A549 (cell line): ENCODE data around the gene AOAH. TPM values are rescaled to one million over a fixed set of nuclear protein-coding genes. Genes with fewer than 3 reads are reported as not detected.

Source experiments
- ATAC-seq, 2 experiments: fragments of 200-7000 bp in 1 of 2; fragments of >200 bp in 1 of 2; cut with Nextera tagmentation in 1 of 2; cut with Tn5 transposase in 1 of 2; 3 replicates each; pipeline versions ENCODE4 v1.8.0 to v1.9.1; 2018 to 2020; ENCODE audit warnings: mild to moderate bottlenecking in 1 of 2, moderate library complexity in 1 of 2
- CTCF ChIA-PET: fragments of 300-600 bp; sonication (Branson Sonifier 250); formaldehyde crosslinking; extraction: SDS; loops from one replicate; lab custom pipeline; 2021; ENCODE audit warnings: antibody characterized with exemption, inconsistent platforms; lab: Yijun Ruan, JAX
- POLR2A ChIA-PET: fragments of 350-600 bp; formaldehyde crosslinking; extraction: SDS; loops from one replicate; lab custom pipeline; 2021; ENCODE audit warnings: antibody characterized with exemption, inconsistent platforms; lab: Yijun Ruan, JAX
- DNase-seq, 2 experiments: peaks; one replicate each; pipeline versions ENCODE4 v3.0.0 to v3.0.0-alpha.2; 2011 to 2016; ENCODE audit warnings: low read depth in 1 of 2, low spot score in 1 of 2
- FAIRE-seq: peaks from 2 replicates; lab custom pipeline; 2011; peaks lifted over from hg19 to GRCh38; lab: Jason Lieb, UNC
- H3K27ac ChIP-seq, 2 experiments: fragments of >200 bp; sonication (Bioruptor Twin); formaldehyde crosslinking; 3 replicates each; pipeline ENCODE4 v1.5.1; 2016 to 2017
- H3K4me1 ChIP-seq: fragments of >200 bp; sonication (Bioruptor Twin); formaldehyde crosslinking; 3 replicates; pipeline ENCODE4 v1.6.1; 2016
- H3K4me2 ChIP-seq: fragments of >200 bp; sonication (Bioruptor Twin); formaldehyde crosslinking; 3 replicates; pipeline ENCODE4 v1.6.1; 2016
- H3K4me3 ChIP-seq: fragments of >200 bp; sonication (Bioruptor Twin); formaldehyde crosslinking; 3 replicates; pipeline ENCODE4 v1.5.1; 2016
- H3K9me3 ChIP-seq: fragments of >200 bp; sonication (Bioruptor Twin); formaldehyde crosslinking; 3 replicates; pipeline ENCODE4 v1.6.1; 2016
- CBX2 ChIP-seq: fragments of 200-600 bp; sonication (generic); IDR thresholded peaks from 2 replicates; pipeline ENCODE4 v1.6.1; 2016; ENCODE audit warnings: low read depth, mild to moderate bottlenecking, borderline replicate concordance
- CBX8 ChIP-seq: fragments of 200-600 bp; sonication (generic); IDR thresholded peaks from 2 replicates; pipeline ENCODE4 v1.6.1; 2016
- CHD2 ChIP-seq: fragments of 150-350 bp; IDR thresholded peaks from 2 replicates; pipeline ENCODE4 v1.6.1; 2014; ENCODE audit warnings: low read length; ENCODE audit not compliant: partially characterized antibody
- CHD4 ChIP-seq: fragments of 200-600 bp; sonication (generic); IDR thresholded peaks from 2 replicates; pipeline ENCODE4 v1.6.1; 2016; ENCODE audit warnings: antibody characterized with exemption, mild to moderate bottlenecking, borderline replicate concordance
- EHF ChIP-seq: fragments of 250-450 bp; sonication (Bioruptor Pico); IDR thresholded peaks from 2 replicates; pipeline ENCODE4 v1.5.0; 2020; ENCODE audit warnings: mild to moderate bottlenecking
- EHMT2 ChIP-seq: fragments of 200-600 bp; sonication (generic); IDR thresholded peaks from 2 replicates; pipeline ENCODE4 v1.6.1; 2016; ENCODE audit warnings: antibody characterized with exemption, low read depth, mild to moderate bottlenecking, moderate library complexity
- ESRRA ChIP-seq: fragments of 150-350 bp; IDR thresholded peaks from 2 replicates; pipeline ENCODE4 v1.6.1; 2014; ENCODE audit warnings: mild to moderate bottlenecking, low read length, borderline replicate concordance
- HEYL ChIP-seq: fragments of 250-450 bp; sonication (Bioruptor Pico); IDR thresholded peaks from 2 replicates; pipeline ENCODE4 v1.8.0; 2021; ENCODE audit warnings: mild to moderate bottlenecking, moderate library complexity
- HOXB13 ChIP-seq: fragments of 250-450 bp; sonication (Bioruptor Pico); IDR thresholded peaks from 2 replicates; pipeline ENCODE4 v1.5.0; 2020; ENCODE audit warnings: low read depth, mild to moderate bottlenecking, moderate library complexity
- JUN ChIP-seq, 2 experiments: fragments of >200 bp; sonication (Bioruptor Twin); formaldehyde crosslinking; IDR thresholded peaks; 2 replicates in 1 of 2; 3 replicates in 1 of 2; pipeline ENCODE4 v1.6.1; 2016 to 2017
- JUNB ChIP-seq: fragments of >200 bp; sonication (Bioruptor Twin); formaldehyde crosslinking; IDR thresholded peaks from 2 replicates; pipeline ENCODE4 v1.6.1; 2016
- KDM1A ChIP-seq: fragments of 200-600 bp; sonication (generic); IDR thresholded peaks from 2 replicates; pipeline ENCODE4 v1.6.1; 2016; ENCODE audit warnings: low read depth, mild to moderate bottlenecking
- KDM5A ChIP-seq: fragments of 200-600 bp; sonication (generic); IDR thresholded peaks from 2 replicates; pipeline ENCODE4 v1.6.1; 2016; ENCODE audit warnings: antibody characterized with exemption, mild to moderate bottlenecking
- MAFK ChIP-seq: fragments of 450-650 bp; IDR thresholded peaks from 2 replicates; pipeline ENCODE4 v1.6.1; 2014; ENCODE audit not compliant: partially characterized antibody
- MAZ ChIP-seq: fragments of 150-350 bp; IDR thresholded peaks from 2 replicates; pipeline ENCODE4 v1.6.1; 2014; ENCODE audit warnings: antibody characterized with exemption, low read depth, low read length, borderline replicate concordance
- MYC ChIP-seq: IDR thresholded peaks from 2 replicates; pipeline ENCODE4 v1.6.1; 2012; ENCODE audit warnings: mild to moderate bottlenecking, inconsistent platforms, low read length, improper control_type of control experiment, borderline replicate concordance
- NFE2L2 ChIP-seq: fragments of 150-350 bp; conservative IDR thresholded peaks from 2 replicates; pipeline ENCODE4 v1.6.1; 2014; ENCODE audit warnings: low read length
- POLR2AphosphoS2 ChIP-seq: conservative IDR thresholded peaks from 2 replicates; pipeline ENCODE4 v1.6.1; 2012; ENCODE audit warnings: low read length, improper control_type of control experiment, inconsistent platforms
- RAD21 ChIP-seq, 2 experiments: fragments of >200 bp in 1 of 2; sonication (Bioruptor Twin) in 1 of 2; formaldehyde crosslinking in 1 of 2; IDR thresholded peaks in 1 of 2; conservative IDR thresholded peaks in 1 of 2; 2 replicates in 1 of 2; 3 replicates in 1 of 2; pipeline ENCODE4 v1.6.1; 2012 to 2018; ENCODE audit warnings: inconsistent platforms in 1 of 2
- RARB ChIP-seq: fragments of 250-450 bp; sonication (Bioruptor Pico); IDR thresholded peaks from 2 replicates; pipeline ENCODE4 v1.8.0; 2021; ENCODE audit warnings: mild to moderate bottlenecking, moderate library complexity
- RCOR1 ChIP-seq: fragments of 150-350 bp; IDR thresholded peaks from 2 replicates; pipeline ENCODE4 v1.6.1; 2014; ENCODE audit warnings: antibody characterized with exemption, low read length, low read depth
- RNF2 ChIP-seq: fragments of 200-600 bp; sonication (generic); IDR thresholded peaks from 2 replicates; pipeline ENCODE4 v1.6.1; 2016; ENCODE audit warnings: low read depth, mild to moderate bottlenecking, antibody characterized with exemption, moderate library complexity, borderline replicate concordance
- TP53 ChIP-seq: fragments of 250-450 bp; sonication (Bioruptor Pico); IDR thresholded peaks from 2 replicates; pipeline ENCODE4 v1.5.0; 2021; ENCODE audit warnings: mild to moderate bottlenecking, moderate library complexity
- ZC3H11A ChIP-seq: fragments of 450-650 bp; IDR thresholded peaks from 2 replicates; pipeline ENCODE4 v1.6.1; 2014; ENCODE audit warnings: antibody characterized with exemption, mild to moderate bottlenecking
- ZFP36 ChIP-seq: fragments of 450-650 bp; IDR thresholded peaks from 2 replicates; pipeline ENCODE4 v1.6.1; 2014; ENCODE audit warnings: borderline replicate concordance; ENCODE audit not compliant: partially characterized antibody
- WGBS: methylation state at CpG from one replicate; pipeline ENCODE4 v1.1.6; 2017; ENCODE audit errors: missing lambda C conversion rate; 5-methylcytosine and 5-hydroxymethylcytosine counted together
- polyA plus RNA-seq, 4 experiments: library from polyadenylated mRNA; depleted of rRNA in 3 of 4; stranded (reverse); fragments of >200 nt; fragmentation: RNase III in 1 of 4; extraction: RNeasy Plus Mini Kit Qiagen cat#74134 plus additional on column Dnase treatment in 1 of 4; gene quantifications; 2 replicates in 3 of 4; 3 replicates in 1 of 4; pipeline ENCODE4 v1.2.3, GENCODE V29; 2011 to 2017
- TF ChIP-seq, protein P1 (sequence below): fragments of >200 bp; sonication (Bioruptor Twin); formaldehyde crosslinking; IDR thresholded peaks from 3 replicates; pipeline ENCODE4 v1.6.1; 2016
- TF ChIP-seq, protein P2 (sequence below): IDR thresholded peaks from 2 replicates; pipeline ENCODE4 v1.6.1; 2012; ENCODE audit warnings: low read depth, borderline replicate concordance
- TF ChIP-seq, protein P3 (sequence below): fragments of 150-350 bp; IDR thresholded peaks from 2 replicates; pipeline ENCODE4 v1.6.1; 2014; ENCODE audit warnings: low read depth, mild to moderate bottlenecking, low read length
- TF ChIP-seq, protein P4 (sequence below): fragments of >200 bp; sonication (Bioruptor Twin); formaldehyde crosslinking; IDR thresholded peaks from 2 replicates; pipeline ENCODE4 v1.6.1; 2016
- TF ChIP-seq, protein P5 (sequence below): fragments of 250-450 bp; sonication (Bioruptor Pico); IDR thresholded peaks from 2 replicates; pipeline ENCODE4 v1.5.0; 2020; ENCODE audit warnings: low read depth, mild to moderate bottlenecking, moderate library complexity

The AOAH gene
- polyA plus RNA-seq, 2 of the 4 experiments (the other 2 are of a cell fraction): 0.09 TPM; not detected in 1

DNA sequence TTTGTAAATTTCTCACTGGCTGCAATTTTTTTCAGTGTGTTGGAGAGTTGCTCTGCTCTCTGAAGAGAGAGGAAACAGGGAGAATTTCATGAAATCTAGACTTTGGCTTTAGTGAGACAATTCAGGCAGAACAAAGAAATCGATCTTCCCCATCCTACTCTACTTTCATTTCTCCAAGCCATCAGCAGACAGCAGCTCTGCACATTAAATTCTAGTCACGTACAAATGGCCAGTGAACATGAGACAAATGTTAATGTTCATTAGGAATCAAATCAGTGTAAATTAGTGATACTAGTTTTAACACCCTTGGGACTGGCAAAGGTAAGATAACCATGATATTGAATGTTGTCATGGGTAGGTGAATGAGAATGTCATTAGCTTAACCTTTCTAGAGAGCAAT, 193.8 kb downstream of the AOAH start:
- Histone ChIP-seq H3K27ac (peak overlapping the region in 1 of 2 experiments; percentile 32; a peak in 1 of 6 replicates), H3K4me2 (no peak overlapping the region), H3K4me3 (no peak overlapping the region), H3K4me1 (peaks cover 23% of the 10 kb centered on the region), H3K9me3 (no peaks in the 10 kb centered on the region)
- FAIRE-seq: no peak
- no peak for ATAC-seq
- ChIA-PET POLR2A (no interaction called here), CTCF (no interaction called here)
- 81% methylated on average over 2 of the region's 2 CpGs for WGBS
- no peak for TF ChIP-seq RCOR1
- no peak for TF ChIP-seq EHMT2
- TF ChIP-seq RARB (CRISPR knock-in tag): no peak
- no peak for DNase-seq

DNA sequence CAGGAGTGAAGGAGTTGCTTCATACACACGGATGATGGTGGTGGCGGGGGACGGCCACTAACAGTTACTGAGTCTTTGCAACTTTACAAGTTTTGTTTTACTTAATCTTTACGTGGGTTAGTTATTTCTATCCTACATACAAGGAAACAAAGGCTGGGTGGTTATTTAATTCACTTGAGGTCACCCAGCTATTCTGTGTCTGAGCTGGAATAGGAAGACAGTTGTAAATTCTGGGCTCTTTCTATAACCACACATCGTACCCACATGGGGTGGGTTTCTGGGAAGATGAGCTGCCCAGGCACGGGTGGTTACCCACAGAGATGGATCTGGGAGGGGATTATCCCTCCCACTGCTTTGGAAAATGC, 196.8 kb downstream of the AOAH start:
- H3K4me1 ChIP-seq: peaks cover 23% of the 10 kb centered on the region
- H3K27ac ChIP-seq: peak overlapping the region; percentile 64 to 74
- H3K9me3 ChIP-seq: no peaks in the 10 kb centered on the region
- POLR2A ChIA-PET: no interaction called here
- WGBS: 78% methylated on average over 6 of the region's 6 CpGs
- ATAC-seq: peak in 1 of 2 experiments; percentile 19; a peak in 2 of 6 replicates
- TF ChIP-seq MYC (no peak), CBX2 (no peak), RAD21 (conservative IDR thresholded peaks at IDR 0.05 in 1 of 2, IDR thresholded peaks at IDR 0.05 in 1 of 2) (no peak), EHF (no peak), ZC3H11A (no peak), POLR2AphosphoS2 (no peak), RCOR1 (no peak), HOXB13 (CRISPR knock-in tag) (no peak), HEYL (CRISPR knock-in tag) (no peak), EHMT2 (no peak), CHD2 (no peak), CBX8 (no peak), MAZ (no peak), ZFP36 (no peak), RNF2 (no peak)
- TF ChIP-seq, protein P1, sequence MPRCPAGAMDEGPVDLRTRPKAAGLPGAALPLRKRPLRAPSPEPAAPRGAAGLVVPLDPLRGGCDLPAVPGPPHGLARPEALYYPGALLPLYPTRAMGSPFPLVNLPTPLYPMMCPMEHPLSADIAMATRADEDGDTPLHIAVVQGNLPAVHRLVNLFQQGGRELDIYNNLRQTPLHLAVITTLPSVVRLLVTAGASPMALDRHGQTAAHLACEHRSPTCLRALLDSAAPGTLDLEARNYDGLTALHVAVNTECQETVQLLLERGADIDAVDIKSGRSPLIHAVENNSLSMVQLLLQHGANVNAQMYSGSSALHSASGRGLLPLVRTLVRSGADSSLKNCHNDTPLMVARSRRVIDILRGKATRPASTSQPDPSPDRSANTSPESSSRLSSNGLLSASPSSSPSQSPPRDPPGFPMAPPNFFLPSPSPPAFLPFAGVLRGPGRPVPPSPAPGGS: no peak
- TF ChIP-seq, protein P2, sequence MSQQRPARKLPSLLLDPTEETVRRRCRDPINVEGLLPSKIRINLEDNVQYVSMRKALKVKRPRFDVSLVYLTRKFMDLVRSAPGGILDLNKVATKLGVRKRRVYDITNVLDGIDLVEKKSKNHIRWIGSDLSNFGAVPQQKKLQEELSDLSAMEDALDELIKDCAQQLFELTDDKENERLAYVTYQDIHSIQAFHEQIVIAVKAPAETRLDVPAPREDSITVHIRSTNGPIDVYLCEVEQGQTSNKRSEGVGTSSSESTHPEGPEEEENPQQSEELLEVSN: no peak
- TF ChIP-seq, protein P3, sequence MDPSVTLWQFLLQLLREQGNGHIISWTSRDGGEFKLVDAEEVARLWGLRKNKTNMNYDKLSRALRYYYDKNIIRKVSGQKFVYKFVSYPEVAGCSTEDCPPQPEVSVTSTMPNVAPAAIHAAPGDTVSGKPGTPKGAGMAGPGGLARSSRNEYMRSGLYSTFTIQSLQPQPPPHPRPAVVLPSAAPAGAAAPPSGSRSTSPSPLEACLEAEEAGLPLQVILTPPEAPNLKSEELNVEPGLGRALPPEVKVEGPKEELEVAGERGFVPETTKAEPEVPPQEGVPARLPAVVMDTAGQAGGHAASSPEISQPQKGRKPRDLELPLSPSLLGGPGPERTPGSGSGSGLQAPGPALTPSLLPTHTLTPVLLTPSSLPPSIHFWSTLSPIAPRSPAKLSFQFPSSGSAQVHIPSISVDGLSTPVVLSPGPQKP: no peak
- H3K4me3 ChIP-seq: no peak overlapping the region
- H3K4me2 ChIP-seq: peak overlapping the region; percentile 68
- no peak for DNase-seq
- CTCF ChIA-PET: interaction anchor here (0.5 to 3.2 kb wide), 6 partner anchors 9 to 674 kb away, joined by 3 to 16 read pairs (median 3); no protein-coding TSS in a partner anchor
- FAIRE-seq: no peak

DNA sequence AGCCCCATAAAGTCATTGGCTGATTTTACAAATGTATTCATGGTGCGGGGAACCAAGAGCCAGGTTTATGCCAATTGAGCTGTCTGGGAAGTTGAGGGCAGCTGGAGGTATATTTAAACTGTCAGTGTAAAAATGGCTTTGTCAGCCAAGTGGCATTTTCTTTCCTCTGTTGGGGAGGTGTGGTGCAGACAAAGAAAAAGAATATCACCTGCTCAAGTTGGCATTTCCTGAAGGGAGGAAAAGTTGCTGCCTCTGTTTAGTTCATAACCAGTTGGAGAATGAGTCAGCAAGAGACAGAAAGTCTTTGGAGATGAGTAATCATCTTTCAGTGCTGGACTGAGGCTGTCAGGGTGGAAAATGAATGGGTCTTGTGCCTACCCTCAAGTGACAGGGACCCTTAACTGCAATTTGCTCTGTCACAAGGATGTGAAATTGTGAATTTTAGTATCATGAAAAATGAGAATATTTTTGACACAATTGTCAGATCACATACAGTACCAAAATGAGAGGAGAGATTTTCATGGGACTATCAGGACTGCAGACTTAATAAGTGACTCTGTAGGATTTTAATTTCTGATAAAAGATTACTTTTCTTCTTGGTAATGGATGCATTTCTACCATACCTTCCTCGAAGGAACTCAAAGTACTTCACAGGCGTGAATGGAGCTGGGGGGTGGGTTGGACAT, 197.3 kb downstream of the AOAH start:
- ChIA-PET POLR2A (no interaction called here), CTCF (interaction anchor here (0.6 to 3.2 kb wide), 4 partner anchors 16 to 674 kb away, joined by 3 to 16 read pairs (median 10); no protein-coding TSS in a partner anchor)
- 51% methylated on average over 3 of the region's 3 CpGs for whole genome bisulfite sequencing
- peaks cover 23% of the 10 kb centered on the region for H3K4me1 ChIP-seq
- peak overlapping the region; percentile 68 for H3K4me2 ChIP-seq
- peak overlapping the region; percentile 71 to 74 for H3K27ac ChIP-seq
- H3K4me3 ChIP-seq: no peak overlapping the region
- H3K9me3 ChIP-seq: no peaks in the 10 kb centered on the region
- peak; percentile 98 for FAIRE-seq
- DNase-seq: peak; percentile 71 to 80
- ATAC-seq: peak; percentile 92 to 96
- TF ChIP-seq RCOR1: no peak
- 0 out of 5 replicates have a peak, but pooled peaks of 1 of the 2 experiments have one; percentile 19 for TF ChIP-seq JUN (IDR thresholded peaks at IDR 0.05)
- no peak for TF ChIP-seq RNF2
- TF ChIP-seq TP53 (CRISPR knock-in tag): no peak
- TF ChIP-seq KDM5A: no peak
- TF ChIP-seq, protein P4, sequence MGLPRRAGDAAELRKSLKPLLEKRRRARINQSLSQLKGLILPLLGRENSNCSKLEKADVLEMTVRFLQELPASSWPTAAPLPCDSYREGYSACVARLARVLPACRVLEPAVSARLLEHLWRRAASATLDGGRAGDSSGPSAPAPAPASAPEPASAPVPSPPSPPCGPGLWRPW: no peak
- TF ChIP-seq CHD4: no peak
- no peak for TF ChIP-seq CBX8
- TF ChIP-seq NFE2L2: peak; percentile 51; the same call in 1 of the 2 replicates
- TF ChIP-seq HEYL (CRISPR knock-in tag): no peak
- TF ChIP-seq MAFK: peak; percentile 92
- no peak for TF ChIP-seq CBX2
- no peak for TF ChIP-seq KDM1A
- TF ChIP-seq, protein P5, sequence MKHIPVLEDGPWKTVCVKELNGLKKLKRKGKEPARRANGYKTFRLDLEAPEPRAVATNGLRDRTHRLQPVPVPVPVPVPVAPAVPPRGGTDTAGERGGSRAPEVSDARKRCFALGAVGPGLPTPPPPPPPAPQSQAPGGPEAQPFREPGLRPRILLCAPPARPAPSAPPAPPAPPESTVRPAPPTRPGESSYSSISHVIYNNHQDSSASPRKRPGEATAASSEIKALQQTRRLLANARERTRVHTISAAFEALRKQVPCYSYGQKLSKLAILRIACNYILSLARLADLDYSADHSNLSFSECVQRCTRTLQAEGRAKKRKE (CRISPR knock-in tag): no peak
- TF ChIP-seq ESRRA: no peak
- peak; percentile 75 for TF ChIP-seq JUNB
